Spleen (tissue), 7 donors: Measurements from ENCODE around the gene KCNH3.

ENCODE experiments used
- CTCF ChIP-seq, 11 experiments: fragments of 200-600 bp in 7 of 11; fragments of 450-650 bp in 4 of 11; sonication (generic) in 4 of 11; IDR thresholded peaks in 8 of 11; conservative IDR thresholded peaks in 3 of 11; 1 replicate in 7 of 11; 2 replicates in 4 of 11; pipeline versions ENCODE4 v1.4.0 to v1.8.0; 2016 to 2021; ENCODE audit warnings: antibody characterized with exemption in 11 of 11, inconsistent platforms in 4 of 11, mild to moderate bottlenecking in 1 of 11
- POLR2A ChIP-seq, 3 donors: fragments of 450-650 bp; IDR thresholded peaks; one replicate each; pipeline ENCODE4 v1.5.1; 2017; ENCODE audit warnings: antibody characterized with exemption in 3 of 3, mild to moderate bottlenecking in 1 of 3
- donor health status: DM: no; HTN: no; CAD: no; lungs with moderate emphysema.
- donor health status: DM: no; HTN: no; CAD: no.
- donor health status: DM: no; HTN: no; CAD: no.

- TF ChIP-seq CTCF (IDR thresholded peaks at IDR 0.05 in 8 of 11, conservative IDR thresholded peaks at IDR 0.05 in 3 of 11) (no peak), POLR2A (IDR thresholded peaks at IDR 0.05) (no peak)
Measured at GRCh38 chr12:49505672-49506071, 33.2 kb upstream of the KCNH3 start.
